Suppressor macrophage treated with lipopolysaccharide for 4 hours (primary cell): Measurements from ENCODE around the gene HEPACAM.
A peak's percentile ranks its signal among the peaks of the same experiment; 100 is the strongest.

Experiments
- DNase-seq: peaks from one replicate; pipeline ENCODE4 v3.0.0-alpha.2; 2020

HEPACAM gene

DNA sequence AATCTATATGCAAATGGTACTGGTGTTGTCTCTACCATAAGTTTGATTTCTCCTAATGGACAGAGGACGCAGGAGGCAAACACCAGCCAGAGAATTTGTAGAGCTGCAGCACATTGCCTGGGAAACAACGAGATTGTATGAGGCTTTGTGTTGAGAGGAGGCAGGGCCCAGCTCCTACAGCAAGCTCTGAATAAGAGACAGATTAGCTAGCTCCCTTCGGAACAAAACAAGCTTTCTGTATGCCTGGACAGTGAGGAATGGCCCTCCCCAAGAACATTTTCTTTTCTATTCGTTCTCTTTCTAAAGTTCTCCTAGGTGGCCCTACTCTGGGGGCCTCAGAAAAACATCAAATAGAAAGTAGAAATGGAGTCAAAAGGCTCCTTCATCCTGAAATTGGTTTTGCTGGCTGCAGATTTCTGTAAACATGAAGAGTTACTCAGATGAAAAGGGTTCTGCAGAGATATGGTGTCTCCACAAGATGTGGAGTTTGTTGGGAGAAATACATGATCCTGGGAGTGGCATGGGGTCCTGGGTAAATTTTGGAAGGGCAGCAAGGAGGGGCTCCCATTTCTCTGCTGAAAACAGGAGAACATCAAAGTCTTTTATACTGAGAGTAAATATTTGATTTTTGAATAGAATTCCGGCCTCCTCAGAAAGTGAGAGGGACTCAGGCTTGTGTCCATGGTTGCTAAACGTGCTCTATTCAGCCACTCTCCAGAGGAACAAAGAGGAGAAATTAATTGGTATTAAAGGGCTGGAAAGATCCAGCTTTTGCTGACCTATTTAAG is 6.8 kb upstream of the HEPACAM start:
- DNase-seq: no peak

- no peak for DNase-seq
These were observed 5.9 kb upstream of the HEPACAM start for GRCh38 chr11:124941703-124942102.

DNA sequence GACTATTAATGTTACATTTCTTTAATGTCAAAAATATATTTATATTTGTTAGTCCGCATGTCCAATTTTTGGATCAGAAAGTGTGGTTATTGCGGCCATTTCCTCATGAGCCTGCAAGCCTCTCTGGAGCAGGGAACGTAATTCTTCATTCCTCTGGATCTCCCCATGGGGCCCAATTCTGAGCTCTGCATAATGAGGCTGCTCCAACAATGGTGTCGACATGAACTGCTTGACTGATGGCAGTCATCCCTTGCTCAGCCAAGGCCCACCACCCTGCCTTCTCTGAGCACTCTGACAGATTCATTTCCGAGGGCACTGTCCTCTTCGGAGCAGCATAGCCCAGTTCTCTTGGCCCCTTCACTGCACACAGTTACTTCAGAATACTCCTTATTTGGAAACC is 3.1 kb upstream of the HEPACAM start:
- no peak for DNase-seq

DNA sequence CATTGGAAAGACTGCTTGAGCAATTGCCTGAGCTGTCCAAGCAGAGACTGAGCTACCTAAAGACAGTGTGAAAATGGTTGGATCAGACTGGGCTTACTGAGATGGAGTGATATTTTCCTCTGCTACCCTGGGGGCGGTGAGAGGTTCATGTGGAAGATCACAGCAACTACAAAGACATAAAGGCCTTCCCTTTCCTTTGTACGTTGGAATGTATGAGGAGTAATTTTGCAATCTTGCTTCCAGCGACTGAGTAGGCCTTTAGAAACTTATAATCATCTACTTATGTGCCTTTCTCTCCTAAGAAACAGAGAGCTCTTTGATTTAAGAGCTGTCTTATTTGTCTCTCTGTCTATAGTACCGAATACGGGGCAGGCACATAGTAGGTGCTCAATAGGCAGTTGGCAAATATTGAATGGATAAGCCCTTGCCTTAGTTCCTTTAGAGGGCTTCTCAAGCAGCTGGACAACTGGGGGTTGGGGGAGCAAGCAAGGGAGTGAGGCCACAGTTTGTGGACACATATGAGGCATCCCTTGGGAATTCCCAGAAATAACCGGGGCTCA is 2.4 kb upstream of the HEPACAM start:
- DNase-seq: no peak

- DNase-seq: no peak
These were observed 1.6 kb upstream of the HEPACAM start for GRCh38 chr11:124937336-124937935.

GRCh38 chr11:124934862-124935547 is 842 bp downstream of the HEPACAM start:
- peak; percentile 47 for DNase-seq

DNA sequence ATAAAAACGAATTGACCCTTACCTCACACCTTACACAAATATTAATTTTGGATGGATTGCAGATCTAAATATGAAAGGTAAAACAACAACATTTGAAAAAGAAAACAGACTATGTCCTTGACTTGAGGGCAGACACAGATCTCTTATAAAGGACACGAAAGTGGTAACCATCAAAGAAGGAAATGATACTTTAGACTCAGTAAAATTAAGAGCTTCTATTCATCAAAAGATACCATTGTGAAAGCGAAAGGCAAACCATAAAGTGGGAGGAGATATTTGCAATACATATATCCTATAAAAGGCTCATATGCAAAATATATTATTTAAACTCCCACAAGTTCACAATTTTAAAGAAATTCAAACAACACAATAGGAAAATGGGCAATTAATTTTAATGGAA is 5.0 kb downstream of the HEPACAM start:
- peak; percentile 62 for DNase-seq

DNA sequence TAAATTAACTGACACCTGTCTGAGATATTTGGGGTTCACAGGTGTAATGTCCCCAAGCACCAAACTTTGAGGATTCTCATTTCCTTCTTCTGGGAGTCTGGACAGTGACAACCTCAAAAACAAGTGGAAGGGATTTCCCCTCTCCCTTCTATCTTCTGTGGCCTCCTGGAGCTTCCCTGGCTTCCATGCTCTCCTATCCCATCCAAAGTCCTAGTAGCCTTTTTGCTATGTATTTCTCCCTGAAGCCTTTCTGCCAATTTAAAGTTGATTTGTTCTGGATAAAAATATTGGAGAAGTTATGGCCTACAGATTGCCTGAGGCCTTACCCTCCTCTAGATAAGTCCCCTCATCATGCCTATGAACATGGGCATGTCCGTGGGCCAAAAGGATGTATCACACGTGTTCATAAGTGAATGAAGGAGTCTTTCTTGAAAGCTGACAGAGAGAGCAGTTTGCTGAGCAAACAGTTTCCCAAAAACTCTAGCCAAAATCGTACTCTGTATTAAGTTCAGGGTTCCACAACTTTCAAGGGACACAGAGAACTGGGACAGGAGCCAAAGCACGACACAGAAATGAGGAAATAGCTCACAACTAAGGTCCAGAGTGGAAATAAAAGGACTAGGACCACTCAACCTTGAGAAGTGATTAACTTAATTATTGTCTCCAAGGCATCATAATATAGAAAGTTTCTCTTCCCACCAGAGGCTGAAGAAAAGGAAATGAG is 6.7 kb downstream of the HEPACAM start:
- DNase-seq: no peak

GRCh38 chr11:124923296-124923695 is 12.6 kb downstream of the HEPACAM start:
- no peak for DNase-seq

GRCh38 chr11:124922831-124923230 is 13.0 kb downstream of the HEPACAM start:
- no peak for DNase-seq

GRCh38 chr11:124920870-124921609 is 14.8 kb downstream of the HEPACAM start:
- DNase-seq: peak; percentile 68

DNA sequence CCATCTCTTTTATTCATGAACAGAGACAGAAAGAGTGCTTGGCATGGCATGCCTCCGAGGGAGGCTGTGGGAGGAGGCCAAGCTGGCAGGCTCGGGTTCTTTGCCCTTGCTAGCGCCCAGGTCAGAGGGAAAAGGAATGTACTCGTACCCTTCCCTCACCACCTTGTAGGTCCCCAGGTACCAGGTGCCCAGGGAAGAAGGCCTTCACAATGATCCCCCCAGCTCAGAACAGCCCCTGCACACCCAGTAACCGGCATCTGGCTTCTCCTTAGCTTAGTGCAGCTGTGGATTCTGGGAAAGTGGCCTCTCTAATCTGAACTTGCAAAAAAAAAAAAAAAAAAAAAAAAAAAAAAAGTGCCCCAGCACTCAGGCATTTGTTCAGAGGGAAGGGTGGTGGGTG is 15.5 kb downstream of the HEPACAM start:
- no peak for DNase-seq

- no peak for DNase-seq
These were observed 15.9 kb downstream of the HEPACAM start for GRCh38 chr11:124919898-124920297.

- DNase-seq: no peak
These were observed 16.9 kb downstream of the HEPACAM start, which contains the start of gene HEPN1 for GRCh38 chr11:124918950-124919349. TSS of gene HEPN1 (plus strand) at chr11:124919250.

- DNase-seq: peak; percentile 31
These were observed 18.7 kb downstream of the HEPACAM start for GRCh38 chr11:124917115-124917637.

DNA sequence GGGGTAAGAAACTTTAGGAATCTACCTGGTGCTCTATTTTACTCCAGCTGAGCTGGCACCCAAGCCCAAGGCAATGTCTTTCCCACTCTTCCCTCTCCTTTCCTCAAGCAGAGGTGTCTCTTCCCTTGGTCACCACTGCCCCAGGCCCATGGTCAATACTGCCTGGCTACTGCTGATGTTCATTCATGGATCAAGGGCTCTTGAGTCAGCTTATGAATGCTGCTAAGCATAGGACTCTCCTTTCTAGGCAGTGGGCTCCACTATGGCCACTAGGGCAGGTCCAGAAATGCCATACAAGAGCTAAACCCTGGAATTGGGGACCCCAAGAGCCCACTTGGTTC is 19.5 kb downstream of the HEPACAM start:
- no peak for DNase-seq

DNA sequence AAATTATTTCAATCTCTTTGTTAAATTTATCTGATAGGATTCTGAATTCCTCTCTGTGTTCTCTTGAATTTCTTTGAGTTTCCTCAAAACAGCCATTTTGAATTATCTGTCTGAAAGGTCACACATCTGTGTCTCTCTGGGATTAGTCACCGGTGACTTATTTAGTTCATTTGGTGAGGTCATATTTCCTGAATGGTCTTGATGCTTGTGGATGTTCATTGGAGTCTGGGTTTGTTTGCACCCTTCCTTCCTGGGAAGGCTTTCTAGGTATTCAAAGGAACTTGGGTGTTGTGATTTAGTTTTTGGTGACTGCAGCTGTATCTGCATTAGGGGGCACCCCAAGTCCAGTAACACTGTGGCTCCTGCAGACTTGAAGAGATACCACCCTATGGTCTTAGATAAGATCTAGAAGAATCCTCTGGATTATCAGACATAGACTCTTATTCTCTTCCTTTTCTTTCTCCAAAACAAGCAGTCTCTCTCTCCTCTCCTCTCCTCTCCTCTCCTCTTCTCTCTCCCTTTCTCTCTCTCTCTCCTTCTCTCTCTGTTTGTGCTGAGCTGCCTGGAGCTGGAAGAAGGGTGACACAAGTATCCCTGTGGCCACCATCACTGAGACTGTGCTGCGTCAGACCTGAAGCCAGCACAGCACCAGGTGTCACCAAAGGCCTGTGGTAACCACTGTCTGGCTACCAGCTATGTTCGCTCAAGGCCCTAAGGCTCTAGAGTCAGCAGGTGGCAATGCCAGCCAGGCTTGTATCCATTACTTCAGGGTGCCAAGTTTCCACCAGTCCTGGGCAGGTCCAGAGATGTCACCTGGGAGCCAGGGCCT is 20.1 kb downstream of the HEPACAM start:
- DNase-seq: peak; percentile 63

- DNase-seq: no peak
These were observed 33.2 kb downstream of the HEPACAM start for GRCh38 chr11:124902616-124903015.

- no peak for DNase-seq
These were observed 35.4 kb downstream of the HEPACAM start for GRCh38 chr11:124900464-124900863.

- no peak for DNase-seq
These were observed 36.3 kb downstream of the HEPACAM start for GRCh38 chr11:124899383-124900145.
